Ascending aorta (tissue), 2 donors: Measurements from ENCODE around the gene RFX8. TPM values are rescaled to one million over a fixed set of nuclear protein-coding genes. Genes with fewer than 3 reads are reported as not detected.
"Not testable (repeated sequence)": the region's sequence is repeated elsewhere in the genome, so short reads cannot be mapped to it uniquely, and the experiment has no call there.

Experiments
- DNase-seq, 2 donors: peaks; one replicate each; pipeline ENCODE4 v3.0.0-alpha.2; 2019; ENCODE audit warnings: low spot score in 2 of 2
- H3K27ac ChIP-seq, 2 donors: fragments of 200-600 bp; sonication (generic); one replicate each; pipeline ENCODE4 v1.5.1; 2016 to 2017; ENCODE audit warnings: mild to moderate bottlenecking in 1 of 2
- H3K27me3 ChIP-seq: fragments of 200-600 bp; sonication (generic); one replicate; pipeline ENCODE4 v1.5.1; 2017
- H3K36me3 ChIP-seq, 2 donors: fragments of 200-600 bp; sonication (generic); one replicate each; pipeline ENCODE4 v1.5.1; 2016
- H3K4me1 ChIP-seq, 2 donors: fragments of 200-600 bp; sonication (generic); one replicate each; pipeline ENCODE4 v1.5.1; 2016 to 2017; ENCODE audit warnings: mild to moderate bottlenecking in 1 of 2
- H3K4me3 ChIP-seq, 2 donors: fragments of 200-600 bp; sonication (generic); one replicate each; pipeline ENCODE4 v1.5.1; 2016 to 2017; ENCODE audit warnings: mild to moderate bottlenecking in 1 of 2
- H3K9me3 ChIP-seq, 2 donors: fragments of 200-600 bp; sonication (generic); one replicate each; pipeline ENCODE4 v1.5.1; 2016
- CTCF ChIP-seq, 3 experiments: fragments of 200-600 bp in 2 of 3; fragments of 450-650 bp in 1 of 3; sonication (generic) in 2 of 3; IDR thresholded peaks; one replicate each; pipeline ENCODE4 v1.5.1; 2016 to 2019; ENCODE audit warnings: antibody characterized with exemption in 3 of 3, mild to moderate bottlenecking in 1 of 3, moderate library complexity in 1 of 3
- intact Hi-C: fragments of 100-400 bp; cut with DNase I; formaldehyde crosslinking; loops from one replicate; pipeline ENCODE4 v1.15.1; 2023
- total RNA-seq: library from RNA; depleted of rRNA; stranded (reverse); fragments of >200 nt; gene quantifications from one replicate; pipeline ENCODE4 v1.1.0, GENCODE V29; 2016

The RFX8 gene
- total RNA-seq, 1 donor from 2014 or later = not detected

- no peaks in the 10 kb centered on the region for H3K36me3 ChIP-seq
- TF ChIP-seq CTCF (IDR thresholded peaks at IDR 0.05) = no peak
- peaks cover 0 to 14% of the 10 kb centered on the region in 2 donors for H3K4me1 ChIP-seq
- no peak for DNase-seq
- H3K27me3 ChIP-seq = no peaks in the 10 kb centered on the region
- H3K9me3 ChIP-seq = no peaks in the 10 kb centered on the region
- intact Hi-C loops = loop anchor here (5.0 kb wide), 1 partner anchor 34 kb away; no protein-coding TSS in a partner anchor
- no peak overlapping the region for H3K27ac ChIP-seq
- H3K4me3 ChIP-seq = no peak overlapping the region
These were observed 13.5 kb downstream of the RFX8 start for GRCh38 chr2:101461381-101461780.

- H3K4me1 ChIP-seq, H3K27me3 ChIP-seq, H3K36me3 ChIP-seq, H3K4me3 ChIP-seq, H3K27ac ChIP-seq, DNase-seq, H3K9me3 ChIP-seq, intact Hi-C loops: not testable (repeated sequence)
These were observed 20.5 kb downstream of the RFX8 start for GRCh38 chr2:101454408-101454807.

GRCh38 chr2:101450965-101451364 lies 23.9 kb downstream of the RFX8 start:
- intact Hi-C loops = no loop called here

GRCh38 chr2:101446869-101447268 lies 28.0 kb downstream of the RFX8 start:
- no peaks in the 10 kb centered on the region for H3K4me1 ChIP-seq
- H3K36me3 ChIP-seq = no peaks in the 10 kb centered on the region
- TF ChIP-seq CTCF (IDR thresholded peaks at IDR 0.05) = no peak
- H3K27ac ChIP-seq = no peak overlapping the region
- no peaks in the 10 kb centered on the region for H3K9me3 ChIP-seq
- H3K27me3 ChIP-seq = no peaks in the 10 kb centered on the region
- H3K4me3 ChIP-seq = no peak overlapping the region
- no peak for DNase-seq
- intact Hi-C loops = no loop called here

More at GRCh38 chr2:101450965-101451364, 23.9 kb downstream of the RFX8 start:
- no peak for TF ChIP-seq CTCF (IDR thresholded peaks at IDR 0.05)
- Histone ChIP-seq H3K27me3 (no peaks in the 10 kb centered on the region), H3K9me3 (no peaks in the 10 kb centered on the region), H3K36me3 (no peaks in the 10 kb centered on the region), H3K27ac (no peak overlapping the region), H3K4me1 (no peaks in the 10 kb centered on the region), H3K4me3 (no peak overlapping the region)
- DNase-seq = no peak

- Histone ChIP-seq H3K36me3 (no peaks in the 10 kb centered on the region), H3K27me3 (no peaks in the 10 kb centered on the region), H3K4me3 (no peak overlapping the region), H3K27ac (no peak overlapping the region), H3K9me3 (no peaks in the 10 kb centered on the region), H3K4me1 (no peaks in the 10 kb centered on the region)
- intact Hi-C loops = no loop called here
- no peak for DNase-seq
- no peak for TF ChIP-seq CTCF (IDR thresholded peaks at IDR 0.05)
These were observed 32.2 kb downstream of the RFX8 start for GRCh38 chr2:101442667-101443061.

GRCh38 chr2:101442042-101442666 lies 32.8 kb downstream of the RFX8 start:
- Histone ChIP-seq H3K27ac (peak overlapping the region in 1 of 2 donors; percentile 11), H3K4me3 (no peak overlapping the region), H3K9me3 (no peaks in the 10 kb centered on the region), H3K27me3 (no peaks in the 10 kb centered on the region), H3K4me1 (no peaks in the 10 kb centered on the region), H3K36me3 (no peaks in the 10 kb centered on the region)
- no peak for TF ChIP-seq CTCF (IDR thresholded peaks at IDR 0.05)
- intact Hi-C loops = no loop called here
- no peak for DNase-seq
